HUES64 (cell line): ENCODE results near the gene GDF10.

Experiments used
- H3K27ac ChIP-seq: 2 replicates; pipeline ENCODE4 v1.7.0; 2013; ENCODE audit warnings: low read depth, low read length, inconsistent platforms
- H3K27me3 ChIP-seq: 2 replicates; pipeline ENCODE4 v1.6.1; 2013; ENCODE audit warnings: mild to moderate bottlenecking, low read length; ENCODE audit not compliant: insufficient read depth
- H3K36me3 ChIP-seq: 2 replicates; pipeline ENCODE4 v1.6.1; 2013; ENCODE audit warnings: mild to moderate bottlenecking, low read length; ENCODE audit not compliant: insufficient read depth
- H3K4me1 ChIP-seq: 2 replicates; pipeline ENCODE4 v1.6.1; 2013; ENCODE audit warnings: mild to moderate bottlenecking, low read length, moderate library complexity; ENCODE audit not compliant: insufficient read depth
- H3K4me3 ChIP-seq: 2 replicates; pipeline ENCODE4 v1.5.1; 2013; ENCODE audit warnings: mild to moderate bottlenecking, low read length, moderate library complexity
- H3K9ac ChIP-seq: 2 replicates; pipeline ENCODE4 v1.6.1; 2013; ENCODE audit warnings: mild to moderate bottlenecking, low read depth, low read length
- H3K9me3 ChIP-seq: 2 replicates; pipeline ENCODE4 v1.6.1; 2013; ENCODE audit warnings: low read depth, low read length; ENCODE audit not compliant: insufficient read depth
- WGBS: fragments of 150-250, 120-280 bp; methylation state at CpG from one replicate; pipeline ENCODE4 v1.1.7; 2013; ENCODE audit warnings: missing lambda C conversion rate; 5-methylcytosine and 5-hydroxymethylcytosine counted together

GDF10 gene

DNA sequence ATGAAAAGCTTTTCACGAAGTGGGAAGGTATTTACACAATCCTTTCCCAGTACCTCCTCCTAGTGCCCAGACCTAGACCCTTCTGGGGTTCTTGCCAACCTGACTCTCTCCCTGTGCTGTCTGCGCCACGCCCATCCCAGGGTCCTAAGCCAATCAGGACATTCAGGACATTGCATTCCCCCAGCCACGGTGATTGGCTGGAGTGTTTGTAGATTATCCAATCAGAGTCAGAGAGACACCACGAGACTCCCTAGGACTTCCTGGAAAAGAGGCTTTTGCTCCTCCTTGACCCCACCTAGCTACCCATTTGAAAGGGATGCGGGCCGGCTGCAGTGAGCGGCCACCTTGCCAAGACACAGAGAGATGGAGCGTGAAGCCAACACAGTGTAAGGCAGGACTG lies 18.7 kb downstream of the GDF10 start:
- H3K4me1 ChIP-seq: no peaks in the 10 kb centered on the region
- 94% methylated on average over 9 of the region's 9 CpGs for WGBS

DNA sequence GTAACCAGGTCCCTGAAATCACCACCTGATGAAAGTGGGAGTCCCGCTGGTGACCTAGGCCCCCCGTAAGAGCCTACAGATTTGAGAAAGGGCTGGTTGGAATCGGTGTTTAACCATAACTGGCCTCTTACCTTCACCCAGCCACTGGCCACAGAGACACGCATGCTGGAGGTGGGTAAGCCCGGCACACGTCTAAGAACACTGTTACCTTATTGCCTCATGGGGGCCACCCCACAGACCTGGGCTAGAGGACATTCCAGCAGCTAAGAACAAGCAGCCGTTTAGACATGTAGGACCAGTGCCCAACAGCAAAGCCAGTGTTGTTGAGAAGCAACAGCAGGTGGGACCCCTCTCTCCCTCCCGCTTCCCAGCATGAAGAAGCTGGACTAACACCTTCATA lies 19.8 kb downstream of the GDF10 start:
- no peak overlapping the region for H3K9ac ChIP-seq
- 92% methylated on average over 8 of the region's 8 CpGs for WGBS
- H3K4me3 ChIP-seq: no peak overlapping the region
- H3K36me3 ChIP-seq: no peaks in the 10 kb centered on the region
- no peak overlapping the region for H3K27ac ChIP-seq
- no peaks in the 10 kb centered on the region for H3K9me3 ChIP-seq
- no peaks in the 10 kb centered on the region for H3K27me3 ChIP-seq
- no peaks in the 10 kb centered on the region for H3K4me1 ChIP-seq

More for the DNA sequence above, 18.7 kb downstream of the GDF10 start:
- Histone ChIP-seq H3K4me3 (no peak overlapping the region), H3K27ac (no peak overlapping the region), H3K9me3 (no peaks in the 10 kb centered on the region), H3K27me3 (no peaks in the 10 kb centered on the region), H3K9ac (no peak overlapping the region), H3K36me3 (no peaks in the 10 kb centered on the region)

DNA sequence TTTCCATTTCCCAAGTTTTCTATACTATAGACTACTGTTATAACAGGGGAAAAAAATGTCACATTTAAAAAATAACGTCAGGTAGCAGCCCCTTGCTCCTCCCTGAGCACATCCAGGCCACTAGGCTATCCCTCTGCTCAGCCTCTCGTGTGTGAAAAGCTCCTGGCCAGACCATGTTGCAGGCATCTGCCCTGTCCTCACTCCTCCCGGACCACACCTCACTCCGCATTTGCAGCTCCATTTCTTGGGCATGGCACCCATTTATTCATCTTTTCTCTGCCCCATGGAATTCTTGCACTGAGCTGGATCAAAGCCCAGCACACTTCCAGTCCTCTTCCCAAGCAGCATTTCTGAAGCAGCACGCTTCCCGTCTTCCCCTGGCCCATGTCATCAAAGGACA lies 20.8 kb downstream of the GDF10 start:
- H3K4me3 ChIP-seq: no peak overlapping the region
- 89% methylated on average over 6 of the region's 6 CpGs for WGBS
- H3K27ac ChIP-seq: no peak overlapping the region
- H3K36me3 ChIP-seq: no peaks in the 10 kb centered on the region
- no peaks in the 10 kb centered on the region for H3K9me3 ChIP-seq
- H3K4me1 ChIP-seq: no peaks in the 10 kb centered on the region
- H3K27me3 ChIP-seq: no peaks in the 10 kb centered on the region; the same call in 1 of the 2 replicates
- H3K9ac ChIP-seq: no peak overlapping the region

DNA sequence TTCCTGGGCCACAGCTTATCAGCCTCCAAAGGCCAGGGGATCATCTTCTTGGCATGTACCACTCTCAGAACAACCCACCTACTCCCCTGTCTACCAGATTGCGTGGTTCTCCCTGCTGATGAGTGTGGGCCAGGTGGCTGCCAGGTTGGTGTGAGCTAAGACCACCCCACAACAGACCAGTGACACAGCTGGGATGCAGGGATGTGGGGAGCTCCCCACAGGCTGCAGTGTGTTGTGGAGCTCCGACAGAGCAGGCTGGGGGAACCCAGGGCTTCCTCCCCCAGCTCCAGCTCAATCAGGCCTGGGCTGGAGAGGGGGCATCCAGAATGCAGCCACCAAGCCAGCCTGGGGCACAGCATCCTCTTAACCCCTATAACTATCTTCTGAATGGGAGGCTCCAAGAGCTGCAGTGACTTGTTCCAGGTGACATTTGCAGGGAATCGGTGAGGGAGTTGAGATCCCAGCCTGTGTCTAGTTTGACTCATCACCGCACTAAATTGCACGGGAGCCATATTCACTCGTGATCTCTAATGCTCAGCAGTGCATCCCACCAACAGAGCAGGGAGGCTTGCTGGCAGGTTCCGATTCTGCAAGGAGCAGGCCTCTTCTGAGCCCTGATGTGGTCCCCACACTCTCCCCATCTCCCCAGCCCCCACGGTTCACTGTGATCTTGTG lies 21.7 kb downstream of the GDF10 start:
- no peaks in the 10 kb centered on the region for H3K36me3 ChIP-seq
- H3K9me3 ChIP-seq: no peaks in the 10 kb centered on the region
- H3K4me1 ChIP-seq: no peaks in the 10 kb centered on the region
- no peak overlapping the region for H3K27ac ChIP-seq
- H3K9ac ChIP-seq: no peak overlapping the region
- no peaks in the 10 kb centered on the region; the same call in 1 of the 2 replicates for H3K27me3 ChIP-seq
- no peak overlapping the region for H3K4me3 ChIP-seq
- 93% methylated on average over 8 of the region's 8 CpGs for WGBS

DNA sequence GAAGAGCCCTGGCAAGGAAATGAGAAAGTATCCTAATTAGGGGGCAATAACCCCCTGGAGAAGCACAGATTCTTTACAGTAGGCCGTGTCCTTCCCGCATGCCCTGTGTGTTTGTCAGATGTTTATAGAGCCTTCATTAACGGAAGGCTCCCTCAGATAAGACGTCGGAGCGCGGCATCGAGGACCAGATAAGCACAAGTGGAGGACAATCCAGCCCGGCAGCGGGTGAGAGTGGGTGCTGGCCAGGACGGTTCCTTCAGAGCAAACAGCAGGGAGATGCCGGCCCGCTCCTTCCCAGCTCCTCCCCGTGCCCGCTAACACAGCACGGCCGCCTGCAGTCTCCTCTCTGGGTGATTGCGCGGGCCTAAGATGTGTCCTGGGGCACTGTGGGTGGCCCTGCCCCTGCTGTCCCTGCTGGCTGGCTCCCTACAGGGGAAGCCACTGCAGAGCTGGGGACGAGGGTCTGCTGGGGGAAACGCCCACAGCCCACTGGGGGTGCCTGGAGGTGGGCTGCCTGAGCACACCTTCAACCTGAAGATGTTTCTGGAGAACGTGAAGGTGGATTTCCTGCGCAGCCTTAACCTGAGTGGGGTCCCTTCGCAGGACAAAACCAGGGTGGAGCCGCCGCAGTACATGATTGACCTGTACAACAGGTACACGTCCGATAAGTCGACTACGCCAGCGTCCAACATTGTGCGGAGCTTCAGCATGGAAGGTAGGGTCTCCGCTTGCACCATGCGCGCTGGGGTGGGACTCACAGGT lies 22.5 kb downstream of the GDF10 start, which contains the start of gene GDF2:
TSS of gene GDF2 (plus strand) at position 155 of the 762 bp plus-strand sequence. CDS start at position 370, 215 bp downstream.
- no peaks in the 10 kb centered on the region for H3K36me3 ChIP-seq
- WGBS: 94% methylated on average over 35 of the region's 35 CpGs
- no peak within 1 kb of the TSS for H3K9ac ChIP-seq
- H3K27me3 ChIP-seq: no peaks in the 10 kb centered on the region; the same call in 1 of the 2 replicates
- no peak within 1 kb of the TSS for H3K4me3 ChIP-seq
- no peaks in the 10 kb centered on the region for H3K4me1 ChIP-seq
- no peaks in the 10 kb centered on the region for H3K9me3 ChIP-seq
- no peak within 1 kb of the TSS for H3K27ac ChIP-seq

DNA sequence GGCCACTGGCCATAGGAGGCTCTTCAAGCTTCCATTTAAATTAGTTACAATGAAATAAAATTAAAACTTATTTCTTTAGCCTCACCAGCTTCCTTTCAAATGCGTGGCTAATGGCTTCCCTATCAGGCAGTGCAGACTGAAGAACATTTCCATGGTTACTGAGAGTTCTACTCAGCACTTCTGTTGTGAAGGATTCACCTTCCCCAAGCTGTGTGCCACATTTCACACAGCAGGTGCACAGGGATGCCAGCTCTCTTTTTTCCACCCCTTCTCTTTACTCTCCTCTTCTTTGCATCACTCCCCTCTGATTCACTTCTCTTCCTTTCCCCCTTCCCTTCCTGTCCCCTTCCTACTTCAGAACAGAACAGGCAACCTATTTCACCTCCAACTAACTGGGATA lies 23.1 kb downstream of the GDF10 start:
- no peak overlapping the region for H3K27ac ChIP-seq
- H3K9me3 ChIP-seq: no peaks in the 10 kb centered on the region
- no peaks in the 10 kb centered on the region; the same call in 1 of the 2 replicates for H3K27me3 ChIP-seq
- no peak overlapping the region for H3K9ac ChIP-seq
- no peak overlapping the region for H3K4me3 ChIP-seq
- H3K4me1 ChIP-seq: no peaks in the 10 kb centered on the region
- H3K36me3 ChIP-seq: no peaks in the 10 kb centered on the region
- WGBS: 91% methylated on average over 1 of the region's 1 CpG

DNA sequence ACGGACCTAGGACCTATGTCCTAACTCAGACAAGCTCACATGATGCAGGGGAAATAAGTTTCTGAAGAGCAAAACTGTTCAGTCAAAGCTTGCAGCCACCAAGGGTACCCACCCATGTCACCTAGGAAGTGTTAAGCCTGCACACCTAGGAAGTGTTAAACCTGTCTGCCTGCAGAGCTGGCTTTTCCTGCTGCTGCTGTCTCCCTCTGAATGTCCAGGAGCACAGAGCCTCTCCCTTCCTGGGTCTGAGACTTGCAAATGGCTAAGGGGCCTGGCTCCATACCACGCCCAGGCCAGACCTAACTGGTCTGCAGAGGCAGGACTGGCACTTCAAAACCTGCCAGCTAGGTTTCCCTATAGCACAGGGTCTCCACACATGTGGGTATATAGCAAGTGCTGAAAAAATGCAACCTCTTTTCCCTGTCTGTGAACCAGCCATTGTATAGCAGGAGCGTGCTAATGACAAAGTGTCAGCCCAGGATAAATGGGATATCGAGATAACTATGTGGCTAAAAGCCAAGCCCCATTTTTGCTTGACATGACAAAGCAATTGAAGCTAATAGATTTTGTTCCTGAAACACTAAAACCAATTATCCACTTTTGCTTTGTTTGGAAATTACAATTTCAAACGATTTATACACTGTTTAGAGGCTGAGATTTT lies 23.8 kb downstream of the GDF10 start:
- H3K4me3 ChIP-seq: no peak overlapping the region
- WGBS: 95% methylated on average over 4 of the region's 5 CpGs
- H3K9ac ChIP-seq: no peak overlapping the region

DNA sequence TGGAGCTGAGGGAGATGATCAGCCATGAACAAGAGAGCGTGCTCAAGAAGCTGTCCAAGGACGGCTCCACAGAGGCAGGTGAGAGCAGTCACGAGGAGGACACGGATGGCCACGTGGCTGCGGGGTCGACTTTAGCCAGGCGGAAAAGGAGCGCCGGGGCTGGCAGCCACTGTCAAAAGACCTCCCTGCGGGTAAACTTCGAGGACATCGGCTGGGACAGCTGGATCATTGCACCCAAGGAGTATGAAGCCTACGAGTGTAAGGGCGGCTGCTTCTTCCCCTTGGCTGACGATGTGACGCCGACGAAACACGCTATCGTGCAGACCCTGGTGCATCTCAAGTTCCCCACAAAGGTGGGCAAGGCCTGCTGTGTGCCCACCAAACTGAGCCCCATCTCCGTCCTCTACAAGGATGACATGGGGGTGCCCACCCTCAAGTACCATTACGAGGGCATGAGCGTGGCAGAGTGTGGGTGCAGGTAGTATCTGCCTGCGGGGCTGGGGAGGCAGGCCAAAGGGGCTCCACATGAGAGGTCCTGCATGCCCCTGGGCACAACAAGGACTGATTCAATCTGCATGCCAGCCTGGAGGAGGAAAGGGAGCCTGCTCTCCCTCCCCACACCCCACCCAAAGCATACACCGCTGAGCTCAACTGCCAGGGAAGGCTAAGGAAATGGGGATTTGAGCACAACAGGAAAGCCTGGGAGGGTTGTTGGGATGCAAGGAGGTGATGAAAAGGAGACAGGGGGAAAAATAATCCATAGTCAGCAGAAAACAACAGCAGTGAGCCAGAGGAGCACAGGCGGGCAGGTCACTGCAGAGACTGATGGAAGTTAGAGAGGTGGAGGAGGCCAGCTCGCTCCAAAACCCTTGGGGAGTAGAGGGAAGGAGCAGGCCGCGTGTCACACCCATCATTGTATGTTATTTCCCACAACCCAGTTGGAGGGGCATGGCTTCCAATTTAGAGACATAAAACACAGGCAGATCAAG lies 25.6 kb downstream of the GDF10 start:
- Histone ChIP-seq H3K9me3 (no peaks in the 10 kb centered on the region), H3K9ac (no peak overlapping the region), H3K4me3 (no peak overlapping the region), H3K36me3 (no peaks in the 10 kb centered on the region), H3K4me1 (no peaks in the 10 kb centered on the region), H3K27ac (no peak overlapping the region), H3K27me3 (no peaks in the 10 kb centered on the region; the same call in 1 of the 2 replicates)
- 96% methylated on average over 29 of the region's 30 CpGs for WGBS

More for the DNA sequence above, 23.8 kb downstream of the GDF10 start:
- Histone ChIP-seq H3K27me3 (no peaks in the 10 kb centered on the region; the same call in 1 of the 2 replicates), H3K9me3 (no peaks in the 10 kb centered on the region), H3K4me1 (no peaks in the 10 kb centered on the region), H3K36me3 (no peaks in the 10 kb centered on the region), H3K27ac (no peak overlapping the region)

DNA sequence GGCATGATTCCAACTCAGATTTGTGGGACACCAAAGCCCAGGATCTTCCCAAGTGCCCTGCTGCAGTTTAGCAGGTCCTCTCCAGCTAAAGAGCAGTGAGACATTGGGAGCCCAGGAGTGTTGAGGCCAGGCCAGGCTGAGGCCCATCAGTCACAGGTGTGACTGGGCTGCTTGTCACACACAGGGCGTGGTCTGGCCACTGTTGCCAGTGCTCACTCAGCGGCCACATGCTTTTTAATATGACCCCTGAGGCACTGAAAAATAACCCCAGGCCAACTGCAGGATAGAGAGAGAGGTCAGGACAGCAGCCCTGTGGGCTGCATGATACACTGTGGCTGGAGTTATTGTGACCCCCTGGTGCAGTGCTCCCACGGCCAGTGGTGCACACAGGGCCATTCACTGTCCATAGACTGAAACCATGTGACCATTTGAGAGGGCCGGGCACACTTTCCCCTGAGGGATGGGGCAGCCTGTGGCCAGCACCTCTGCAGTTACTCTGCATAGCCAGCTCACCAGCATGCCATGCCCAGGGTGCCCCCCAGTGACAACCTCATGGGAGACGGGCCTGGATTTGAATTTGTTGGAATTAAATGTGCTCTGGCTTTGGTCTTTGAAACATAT lies 26.4 kb downstream of the GDF10 start:
- H3K9me3 ChIP-seq: no peaks in the 10 kb centered on the region
- no peak overlapping the region for H3K4me3 ChIP-seq
- no peak overlapping the region for H3K27ac ChIP-seq
- no peaks in the 10 kb centered on the region for H3K36me3 ChIP-seq
- no peaks in the 10 kb centered on the region; the same call in 1 of the 2 replicates for H3K27me3 ChIP-seq
- no peaks in the 10 kb centered on the region for H3K4me1 ChIP-seq
- H3K9ac ChIP-seq: no peak overlapping the region
- WGBS: 89% methylated on average over 5 of the region's 5 CpGs

DNA sequence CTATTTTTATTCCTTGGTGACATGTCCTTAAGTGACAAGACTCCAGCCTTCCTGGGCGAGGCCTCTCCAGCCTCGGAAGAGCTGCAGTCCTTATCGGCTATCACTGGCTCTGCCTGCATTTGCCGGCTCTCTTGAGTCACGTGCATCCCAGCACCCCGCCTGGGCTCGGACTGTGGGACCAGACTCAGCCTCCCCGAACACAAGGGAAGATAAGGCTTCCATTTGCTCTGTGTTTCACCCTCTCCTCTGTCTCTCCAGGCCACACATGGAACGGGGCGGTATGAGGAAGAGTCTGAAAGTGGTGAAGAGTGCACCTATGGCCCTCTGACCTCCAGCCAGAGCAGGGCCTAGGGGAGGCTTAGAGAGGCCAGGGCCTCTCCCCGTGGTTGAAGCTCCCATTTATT lies 26.9 kb downstream of the GDF10 start:
- H3K9ac ChIP-seq: no peak overlapping the region
- no peak overlapping the region for H3K4me3 ChIP-seq
- WGBS: 92% methylated on average over 11 of the region's 11 CpGs
- H3K27me3 ChIP-seq: no peaks in the 10 kb centered on the region; the same call in 1 of the 2 replicates
- no peaks in the 10 kb centered on the region for H3K4me1 ChIP-seq
- no peaks in the 10 kb centered on the region for H3K9me3 ChIP-seq
- no peak overlapping the region for H3K27ac ChIP-seq
- H3K36me3 ChIP-seq: no peaks in the 10 kb centered on the region
